Endothelial cell of umbilical vein (primary cell): ENCODE measurements around the gene MRPL21.

Experiments used
- TF ChIP-seq, protein P1 (sequence below): IDR thresholded peaks from 2 replicates; pipeline ENCODE4 v1.6.1; 2011; ENCODE audit not compliant: insufficient read depth, insufficient read length
- TF ChIP-seq, protein P2 (sequence below), 2 donors: IDR thresholded peaks; 1 replicate in 1 of 2; 2 replicates in 1 of 2; pipeline ENCODE4 v1.5.1; 2011; ENCODE audit warnings: low read length in 2 of 2, mild to moderate bottlenecking in 2 of 2, moderate library complexity in 2 of 2, control low read depth in 1 of 2, inconsistent platforms in 1 of 2, low read depth in 1 of 2; ENCODE audit not compliant: insufficient read depth in 1 of 2; ENCODE audit errors: extremely low read depth in 1 of 2

DNA sequence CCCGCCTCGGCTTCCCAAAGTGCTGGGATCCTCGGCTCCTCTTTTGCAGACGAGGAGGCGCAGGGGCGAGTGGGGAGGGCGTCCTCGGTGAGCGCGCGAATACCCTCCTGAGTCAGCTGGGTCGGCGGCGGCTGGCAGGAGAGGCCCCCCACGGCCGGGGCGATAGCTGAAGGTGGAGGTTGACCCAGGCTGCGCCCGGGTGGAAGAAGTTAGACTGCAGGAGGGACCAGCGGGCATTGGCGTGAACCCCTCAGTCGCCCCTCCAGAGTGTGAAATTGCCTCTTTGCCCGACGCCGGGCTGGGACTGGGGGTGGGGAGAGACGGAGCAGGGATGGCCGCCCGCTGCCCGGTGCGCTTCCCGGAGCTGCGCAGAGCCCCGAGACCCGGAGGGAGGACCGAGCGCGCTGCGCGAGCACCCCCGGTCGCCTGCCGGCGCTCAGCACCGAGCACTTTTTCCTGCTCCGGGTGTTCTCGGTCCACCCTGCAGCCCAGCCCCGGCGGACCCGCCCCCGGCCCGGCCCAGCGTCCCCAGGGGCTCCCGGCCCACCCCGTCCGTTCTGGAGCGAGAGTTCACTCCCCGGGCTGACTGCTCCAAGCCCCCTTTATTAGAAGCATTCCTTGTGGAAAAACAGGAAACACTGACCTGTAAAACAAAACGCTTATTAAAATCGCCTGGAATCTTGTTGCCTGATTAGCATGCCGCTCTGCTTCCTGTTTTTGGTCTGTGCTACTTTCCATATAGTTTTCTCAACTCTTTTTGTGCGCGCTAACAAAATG is 48.2 kb downstream of the MRPL21 start:
- TF ChIP-seq, protein P1, sequence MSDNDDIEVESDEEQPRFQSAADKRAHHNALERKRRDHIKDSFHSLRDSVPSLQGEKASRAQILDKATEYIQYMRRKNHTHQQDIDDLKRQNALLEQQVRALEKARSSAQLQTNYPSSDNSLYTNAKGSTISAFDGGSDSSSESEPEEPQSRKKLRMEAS, result no peak
- TF ChIP-seq, protein P2, sequence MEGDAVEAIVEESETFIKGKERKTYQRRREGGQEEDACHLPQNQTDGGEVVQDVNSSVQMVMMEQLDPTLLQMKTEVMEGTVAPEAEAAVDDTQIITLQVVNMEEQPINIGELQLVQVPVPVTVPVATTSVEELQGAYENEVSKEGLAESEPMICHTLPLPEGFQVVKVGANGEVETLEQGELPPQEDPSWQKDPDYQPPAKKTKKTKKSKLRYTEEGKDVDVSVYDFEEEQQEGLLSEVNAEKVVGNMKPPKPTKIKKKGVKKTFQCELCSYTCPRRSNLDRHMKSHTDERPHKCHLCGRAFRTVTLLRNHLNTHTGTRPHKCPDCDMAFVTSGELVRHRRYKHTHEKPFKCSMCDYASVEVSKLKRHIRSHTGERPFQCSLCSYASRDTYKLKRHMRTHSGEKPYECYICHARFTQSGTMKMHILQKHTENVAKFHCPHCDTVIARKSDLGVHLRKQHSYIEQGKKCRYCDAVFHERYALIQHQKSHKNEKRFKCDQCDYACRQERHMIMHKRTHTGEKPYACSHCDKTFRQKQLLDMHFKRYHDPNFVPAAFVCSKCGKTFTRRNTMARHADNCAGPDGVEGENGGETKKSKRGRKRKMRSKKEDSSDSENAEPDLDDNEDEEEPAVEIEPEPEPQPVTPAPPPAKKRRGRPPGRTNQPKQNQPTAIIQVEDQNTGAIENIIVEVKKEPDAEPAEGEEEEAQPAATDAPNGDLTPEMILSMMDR (IDR thresholded peaks at IDR 0.05; ENCODE audit: extremely low read depth in 1 of 2, insufficient read depth in 1 of 2, low read depth in 1 of 2, low read length in 2 of 2), result no peak
